Caco-2 (cell line): ENCODE results near the gene NSD1. TPM values are rescaled to one million over a fixed set of nuclear protein-coding genes. Genes with fewer than 3 reads are reported as not detected.
A peak's percentile ranks its signal among the peaks of the same experiment; 100 is the strongest.

Experiments
- BruUV-seq: library from RNA; stranded (reverse); fragments of 400-500 nt; replicated peaks from 2 replicates; lab custom pipeline; 2021; lab: Mats Ljungman, UMichigan
- CTCF ChIA-PET: fragments of 300-600 bp; sonication (Branson Sonifier 250); formaldehyde crosslinking; loops from one replicate; lab custom pipeline; 2022; ENCODE audit warnings: antibody characterized with exemption; lab: Charles Lee
- POLR2A ChIA-PET: fragments of 300-600 bp; sonication (Branson Sonifier 250); formaldehyde crosslinking; loops from one replicate; lab custom pipeline; 2022; ENCODE audit warnings: antibody characterized with exemption; lab: Charles Lee
- DNase-seq, 2 experiments: peaks; one replicate each; pipeline versions ENCODE4 v3.0.0 to v3.0.0-alpha.2; 2020 to 2022
- H3K27me3 ChIP-seq: replicated peaks from 2 replicates; pipeline ENCODE4 v1.6.0; 2011; ENCODE audit warnings: low read length; ENCODE audit not compliant: control insufficient read depth, insufficient read depth
- H3K36me3 ChIP-seq: 2 replicates; pipeline ENCODE4 v1.5.1; 2011; ENCODE audit warnings: low read length; ENCODE audit not compliant: control insufficient read depth, insufficient read depth
- H3K4me1 ChIP-seq: fragments of 250-450 bp; sonication (Bioruptor Pico); 2 replicates; pipeline ENCODE4 v1.5.1; 2020; ENCODE audit warnings: mild to moderate bottlenecking
- H3K4me3 ChIP-seq: 2 replicates; pipeline ENCODE4 v1.5.1; 2011; ENCODE audit warnings: low read depth, mild to moderate bottlenecking, control low read depth, low read length
- H3K9me3 ChIP-seq: fragments of 250-450 bp; sonication (Bioruptor Pico); 2 replicates; pipeline ENCODE4 v1.5.1; 2020; ENCODE audit warnings: mild to moderate bottlenecking, moderate library complexity
- H3K27ac Mint-ChIP-seq: one replicate; pipeline ENCODE4 v1.8.0; 2022; ENCODE audit warnings: mixed read lengths; ENCODE audit not compliant: unreplicated experiment
- H3K27me3 Mint-ChIP-seq: one replicate; pipeline ENCODE4 v1.8.0; 2022; ENCODE audit warnings: mixed read lengths; ENCODE audit not compliant: insufficient read depth, unreplicated experiment
- H3K36me3 Mint-ChIP-seq: one replicate; pipeline ENCODE4 v1.8.0; 2022; ENCODE audit warnings: mild to moderate bottlenecking, mixed read lengths; ENCODE audit not compliant: insufficient read depth, unreplicated experiment
- H3K4me1 Mint-ChIP-seq: one replicate; pipeline ENCODE4 v1.8.0; 2022; ENCODE audit warnings: low read depth, mixed read lengths; ENCODE audit not compliant: unreplicated experiment
- H3K4me3 Mint-ChIP-seq: one replicate; pipeline ENCODE4 v1.8.0; 2022; ENCODE audit warnings: mild to moderate bottlenecking, moderate library complexity, mixed read lengths; ENCODE audit not compliant: unreplicated experiment
- H3K9me3 Mint-ChIP-seq: one replicate; pipeline ENCODE4 v1.8.0; 2022; ENCODE audit warnings: mixed read lengths; ENCODE audit not compliant: unreplicated experiment
- CTCF ChIP-seq, 2 experiments: fragments of 200-600 bp in 1 of 2; IDR thresholded peaks; 1 replicate in 1 of 2; 2 replicates in 1 of 2; pipeline versions ENCODE4 v1.5.1 to v1.8.0; 2011 to 2022; ENCODE audit warnings: antibody characterized with exemption in 1 of 2, control low read depth in 1 of 2, inconsistent platforms in 1 of 2, low read depth in 1 of 2, low read length in 1 of 2, mild to moderate bottlenecking in 1 of 2, moderate library complexity in 1 of 2; ENCODE audit not compliant: insufficient read depth in 1 of 2, severe bottlenecking in 1 of 2, unreplicated experiment in 1 of 2
- intact Hi-C: fragments of 100-400 bp; cut with micrococcal nuclease; formaldehyde crosslinking; loops from one replicate; pipeline ENCODE4 v1.10.0; 2022; ENCODE audit not compliant: unreplicated experiment
- total RNA-seq: library from RNA; stranded (reverse); gene quantifications from 2 replicates; pipeline ENCODE4 v1.2.3, GENCODE V29; 2022

The NSD1 gene
- total RNA-seq, 1 experiment from 2014 or later, result 67.4 TPM

GRCh38 chr5:177133853-177134696 is 502 bp downstream of the NSD1 start:
- Histone ChIP-seq H3K36me3 (peaks cover 2% of the 10 kb centered on the region; the same call in 1 of the 2 replicates), H3K4me3 (peak overlapping the region; percentile 92), H3K27me3 (no peaks in the 10 kb centered on the region), H3K4me1 (peaks cover 13% of the 10 kb centered on the region), H3K9me3 (no peaks in the 10 kb centered on the region)
- intact Hi-C loops, result no loop called here
- Mint-ChIP-seq H3K9me3 (no peaks in the 10 kb centered on the region), H3K27me3 (no peaks in the 10 kb centered on the region), H3K4me3 (peak overlapping the region; percentile 86), H3K36me3 (peaks cover 29% of the 10 kb centered on the region), H3K27ac (peak overlapping the region; percentile 91), H3K4me1 (peaks cover 13% of the 10 kb centered on the region)
- TF ChIP-seq CTCF (IDR thresholded peaks at IDR 0.05; ENCODE audit: insufficient read depth in 1 of 2, low read depth in 1 of 2, low read length in 1 of 2, severe bottlenecking in 1 of 2, unreplicated experiment in 1 of 2), result no peak
- BruUV-seq, result no TSS peak
- POLR2A ChIA-PET, result interaction anchor here (0.6 to 0.9 kb wide), 5 partner anchors 27 to 364 kb away, joined by 3 to 7 read pairs (median 4); no protein-coding TSS in a partner anchor
- CTCF ChIA-PET, result interaction anchor here (1.3 kb wide), 1 partner anchor 47 kb away, joined by 3 read pairs; the partner anchor contains the start of gene FGFR4
- DNase-seq, result peak; percentile 56 to 68

GRCh38 chr5:177134697-177135225 is 1.2 kb downstream of the NSD1 start:
- peaks cover 35% of the 10 kb centered on the region for H3K36me3 Mint-ChIP-seq

More at GRCh38 chr5:177134697-177135225, 1.2 kb downstream of the NSD1 start:
- no peaks in the 10 kb centered on the region for H3K27me3 Mint-ChIP-seq
- no peaks in the 10 kb centered on the region for H3K27me3 ChIP-seq
- TF ChIP-seq CTCF (IDR thresholded peaks at IDR 0.05; ENCODE audit: insufficient read depth in 1 of 2, low read depth in 1 of 2, low read length in 1 of 2, severe bottlenecking in 1 of 2, unreplicated experiment in 1 of 2), result no peak
- H3K4me3 ChIP-seq, result peak overlapping the region; percentile 92
- H3K4me1 Mint-ChIP-seq, result peaks cover 13% of the 10 kb centered on the region
- DNase-seq, result no peak
- BruUV-seq, result TSS peak; percentile 27
- H3K36me3 ChIP-seq, result peaks cover 2% of the 10 kb centered on the region; the same call in 1 of the 2 replicates
- intact Hi-C loops, result no loop called here
- peak overlapping the region; percentile 91 for H3K27ac Mint-ChIP-seq
- H3K9me3 ChIP-seq, result no peaks in the 10 kb centered on the region
- H3K4me3 Mint-ChIP-seq, result peak overlapping the region; percentile 86
- H3K9me3 Mint-ChIP-seq, result no peaks in the 10 kb centered on the region
- H3K4me1 ChIP-seq, result peaks cover 13% of the 10 kb centered on the region
- ChIA-PET POLR2A (interaction anchor here (0.9 kb wide), 1 partner anchor 363 kb away, joined by 7 read pairs; no protein-coding TSS in a partner anchor), CTCF (interaction anchor here (1.3 kb wide), 1 partner anchor 48 kb away, joined by 3 read pairs; the partner anchor contains the start of gene FGFR4)
